H1 (cell line): ENCODE results near the gene BICDL1. TPM values are rescaled to one million over a fixed set of nuclear protein-coding genes. Genes with fewer than 3 reads are reported as not detected.

Source experiments
- CTBP2 ChIP-seq: IDR thresholded peaks from 2 replicates; pipeline ENCODE4 v1.7.0; 2011; ENCODE audit warnings: borderline replicate concordance, mild to moderate bottlenecking, moderate library complexity, mixed read lengths, low read length; ENCODE audit not compliant: insufficient read depth, insufficient read length
- GABPA ChIP-seq: IDR thresholded peaks from 2 replicates; pipeline ENCODE4 v1.6.1; 2011; ENCODE audit warnings: mild to moderate bottlenecking, low read length, moderate library complexity, borderline replicate concordance; ENCODE audit not compliant: insufficient read depth
- RNF2 ChIP-seq: fragments of 200-900, 300-1000 bp; sonication (generic); IDR thresholded peaks from 2 replicates; pipeline ENCODE4 v1.7.1; 2016; ENCODE audit warnings: borderline replicate concordance, low read depth, mild to moderate bottlenecking, antibody characterized with exemption, low read length; ENCODE audit not compliant: poor library complexity, severe bottlenecking; ENCODE audit errors: missing control alignments
- SP2 ChIP-seq: IDR thresholded peaks from 2 replicates; pipeline ENCODE4 v1.6.1; 2012; ENCODE audit warnings: mild to moderate bottlenecking, low read length, inconsistent platforms
- TAF7 ChIP-seq: optimal IDR thresholded peaks from 2 replicates; pipeline ENCODE3; 2011; ENCODE audit warnings: low read depth, mild to moderate bottlenecking, inconsistent platforms, low read length, moderate library complexity, borderline replicate concordance
- TEAD4 ChIP-seq: IDR thresholded peaks from 2 replicates; pipeline ENCODE4 v1.6.1; 2012; ENCODE audit warnings: low read depth, low read length, inconsistent platforms, mixed read lengths
- ZNF274 ChIP-seq: IDR thresholded peaks from 2 replicates; pipeline ENCODE4 v1.7.0; 2012; ENCODE audit warnings: low read length, borderline replicate concordance; ENCODE audit errors: extremely low read depth
- polyA plus RNA-seq, 7 experiments: library from polyadenylated mRNA; depleted of rRNA in 3 of 7; stranded (reverse) in 5 of 7; unstranded in 2 of 7; fragments of >200 nt in 5 of 7; fragments of 200-250 nt in 2 of 7; gene quantifications; 1 replicate in 5 of 7; 2 replicates in 1 of 7; 4 replicates in 1 of 7; pipeline versions ENCODE4 v1.2.1 to v1.2.3, GENCODE V29; 2011 to 2013; ENCODE audit warnings: missing spikeins in 2 of 7, mixed read lengths in 2 of 7
- total RNA-seq: library from RNA; stranded (reverse); fragmentation: NEBNext Ultra II Directional; extraction: Animal tissue kit (Norgen Biotek cat#: 25700); gene quantifications from 2 replicates; pipeline ENCODE4 v1.2.1, GENCODE V29; 2021
- TF ChIP-seq, protein P1 (sequence below): fragments of 300-600 bp; sonication (generic); IDR thresholded peaks from 2 replicates; pipeline ENCODE4 v1.7.1; 2012; ENCODE audit warnings: low read length, moderate library complexity, mild to moderate bottlenecking, inconsistent platforms; ENCODE audit not compliant: insufficient replicate concordance

BICDL1 gene
- total and polyA plus RNA-seq, 2 of the 8 experiments (the other 6 are each of a cell fraction or from before 2014, with no cell fraction given): 17.2 to 25.9 TPM

DNA sequence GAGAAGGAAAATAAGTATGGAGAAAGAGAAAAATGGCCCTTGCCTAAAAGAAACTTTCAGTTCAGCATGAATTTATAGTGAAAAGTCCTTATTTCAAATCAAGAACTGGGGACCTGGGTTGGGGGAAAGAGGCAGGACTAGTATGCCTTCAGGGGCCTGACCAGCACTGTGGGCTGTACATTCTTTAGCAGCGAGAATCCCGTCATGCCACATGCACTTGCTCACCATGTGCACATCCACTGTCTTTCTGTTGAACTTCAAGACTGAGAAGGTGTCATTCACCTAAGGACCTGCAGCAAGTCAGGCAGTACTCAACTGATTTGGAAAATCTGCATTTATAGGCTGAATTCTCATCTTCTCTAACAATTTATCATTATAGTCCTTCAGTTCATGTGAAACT is 77.3 kb downstream of the BICDL1 start (continued):
- TF ChIP-seq, protein P1, sequence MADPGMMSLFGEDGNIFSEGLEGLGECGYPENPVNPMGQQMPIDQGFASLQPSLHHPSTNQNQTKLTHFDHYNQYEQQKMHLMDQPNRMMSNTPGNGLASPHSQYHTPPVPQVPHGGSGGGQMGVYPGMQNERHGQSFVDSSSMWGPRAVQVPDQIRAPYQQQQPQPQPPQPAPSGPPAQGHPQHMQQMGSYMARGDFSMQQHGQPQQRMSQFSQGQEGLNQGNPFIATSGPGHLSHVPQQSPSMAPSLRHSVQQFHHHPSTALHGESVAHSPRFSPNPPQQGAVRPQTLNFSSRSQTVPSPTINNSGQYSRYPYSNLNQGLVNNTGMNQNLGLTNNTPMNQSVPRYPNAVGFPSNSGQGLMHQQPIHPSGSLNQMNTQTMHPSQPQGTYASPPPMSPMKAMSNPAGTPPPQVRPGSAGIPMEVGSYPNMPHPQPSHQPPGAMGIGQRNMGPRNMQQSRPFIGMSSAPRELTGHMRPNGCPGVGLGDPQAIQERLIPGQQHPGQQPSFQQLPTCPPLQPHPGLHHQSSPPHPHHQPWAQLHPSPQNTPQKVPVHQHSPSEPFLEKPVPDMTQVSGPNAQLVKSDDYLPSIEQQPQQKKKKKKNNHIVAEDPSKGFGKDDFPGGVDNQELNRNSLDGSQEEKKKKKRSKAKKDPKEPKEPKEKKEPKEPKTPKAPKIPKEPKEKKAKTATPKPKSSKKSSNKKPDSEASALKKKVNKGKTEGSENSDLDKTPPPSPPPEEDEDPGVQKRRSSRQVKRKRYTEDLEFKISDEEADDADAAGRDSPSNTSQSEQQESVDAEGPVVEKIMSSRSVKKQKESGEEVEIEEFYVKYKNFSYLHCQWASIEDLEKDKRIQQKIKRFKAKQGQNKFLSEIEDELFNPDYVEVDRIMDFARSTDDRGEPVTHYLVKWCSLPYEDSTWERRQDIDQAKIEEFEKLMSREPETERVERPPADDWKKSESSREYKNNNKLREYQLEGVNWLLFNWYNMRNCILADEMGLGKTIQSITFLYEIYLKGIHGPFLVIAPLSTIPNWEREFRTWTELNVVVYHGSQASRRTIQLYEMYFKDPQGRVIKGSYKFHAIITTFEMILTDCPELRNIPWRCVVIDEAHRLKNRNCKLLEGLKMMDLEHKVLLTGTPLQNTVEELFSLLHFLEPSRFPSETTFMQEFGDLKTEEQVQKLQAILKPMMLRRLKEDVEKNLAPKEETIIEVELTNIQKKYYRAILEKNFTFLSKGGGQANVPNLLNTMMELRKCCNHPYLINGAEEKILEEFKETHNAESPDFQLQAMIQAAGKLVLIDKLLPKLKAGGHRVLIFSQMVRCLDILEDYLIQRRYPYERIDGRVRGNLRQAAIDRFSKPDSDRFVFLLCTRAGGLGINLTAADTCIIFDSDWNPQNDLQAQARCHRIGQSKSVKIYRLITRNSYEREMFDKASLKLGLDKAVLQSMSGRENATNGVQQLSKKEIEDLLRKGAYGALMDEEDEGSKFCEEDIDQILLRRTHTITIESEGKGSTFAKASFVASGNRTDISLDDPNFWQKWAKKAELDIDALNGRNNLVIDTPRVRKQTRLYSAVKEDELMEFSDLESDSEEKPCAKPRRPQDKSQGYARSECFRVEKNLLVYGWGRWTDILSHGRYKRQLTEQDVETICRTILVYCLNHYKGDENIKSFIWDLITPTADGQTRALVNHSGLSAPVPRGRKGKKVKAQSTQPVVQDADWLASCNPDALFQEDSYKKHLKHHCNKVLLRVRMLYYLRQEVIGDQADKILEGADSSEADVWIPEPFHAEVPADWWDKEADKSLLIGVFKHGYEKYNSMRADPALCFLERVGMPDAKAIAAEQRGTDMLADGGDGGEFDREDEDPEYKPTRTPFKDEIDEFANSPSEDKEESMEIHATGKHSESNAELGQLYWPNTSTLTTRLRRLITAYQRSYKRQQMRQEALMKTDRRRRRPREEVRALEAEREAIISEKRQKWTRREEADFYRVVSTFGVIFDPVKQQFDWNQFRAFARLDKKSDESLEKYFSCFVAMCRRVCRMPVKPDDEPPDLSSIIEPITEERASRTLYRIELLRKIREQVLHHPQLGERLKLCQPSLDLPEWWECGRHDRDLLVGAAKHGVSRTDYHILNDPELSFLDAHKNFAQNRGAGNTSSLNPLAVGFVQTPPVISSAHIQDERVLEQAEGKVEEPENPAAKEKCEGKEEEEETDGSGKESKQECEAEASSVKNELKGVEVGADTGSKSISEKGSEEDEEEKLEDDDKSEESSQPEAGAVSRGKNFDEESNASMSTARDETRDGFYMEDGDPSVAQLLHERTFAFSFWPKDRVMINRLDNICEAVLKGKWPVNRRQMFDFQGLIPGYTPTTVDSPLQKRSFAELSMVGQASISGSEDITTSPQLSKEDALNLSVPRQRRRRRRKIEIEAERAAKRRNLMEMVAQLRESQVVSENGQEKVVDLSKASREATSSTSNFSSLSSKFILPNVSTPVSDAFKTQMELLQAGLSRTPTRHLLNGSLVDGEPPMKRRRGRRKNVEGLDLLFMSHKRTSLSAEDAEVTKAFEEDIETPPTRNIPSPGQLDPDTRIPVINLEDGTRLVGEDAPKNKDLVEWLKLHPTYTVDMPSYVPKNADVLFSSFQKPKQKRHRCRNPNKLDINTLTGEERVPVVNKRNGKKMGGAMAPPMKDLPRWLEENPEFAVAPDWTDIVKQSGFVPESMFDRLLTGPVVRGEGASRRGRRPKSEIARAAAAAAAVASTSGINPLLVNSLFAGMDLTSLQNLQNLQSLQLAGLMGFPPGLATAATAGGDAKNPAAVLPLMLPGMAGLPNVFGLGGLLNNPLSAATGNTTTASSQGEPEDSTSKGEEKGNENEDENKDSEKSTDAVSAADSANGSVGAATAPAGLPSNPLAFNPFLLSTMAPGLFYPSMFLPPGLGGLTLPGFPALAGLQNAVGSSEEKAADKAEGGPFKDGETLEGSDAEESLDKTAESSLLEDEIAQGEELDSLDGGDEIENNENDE: no peak
- TF ChIP-seq RNF2 (no peak), SP2 (no peak), GABPA (no peak), ZNF274 (no peak), CTBP2 (no peak), TAF7 (no peak), TEAD4 (no peak)
